Measurements from ENCODE around the gene MAP3K1. TPM values are rescaled to one million over a fixed set of nuclear protein-coding genes. Genes with fewer than 3 reads are reported as not detected.

MAP3K1 gene
- total and polyA plus RNA-seq, 9 of the 15 experiments (the other 6 are each of a cell fraction or from before 2014, with no cell fraction given), result 3.9 to 13.9 (median 7.5) TPM

- TF ChIP-seq CLOCK (CRISPR knock-in tag; IDR thresholded peaks at IDR 0.05; ENCODE audit: borderline replicate concordance) (no peak), NR3C1 (CRISPR knock-in tag; IDR thresholded peaks at IDR 0.05) (no peak), ZNF197 (CRISPR knock-in tag; IDR thresholded peaks at IDR 0.05; ENCODE audit: low read depth) (no peak), USF1 (CRISPR knock-in tag; IDR thresholded peaks at IDR 0.05) (no peak)
Observed at GRCh38 chr5:56893251-56893951, 78.1 kb downstream of the MAP3K1 start (continued).

- Histone ChIP-seq H3K9me3 (replicated peaks; ENCODE audit: control insufficient read depth, insufficient read depth, low read depth, low read length) (no peaks in the 10 kb centered on the region), H3K27me3 (ENCODE audit: control insufficient read depth in 2 of 2, insufficient read depth in 2 of 2, low read length in 2 of 2) (no peaks in the 10 kb centered on the region), H3K9me1 (ENCODE audit: control insufficient read depth, insufficient read depth, low read length) (no peaks in the 10 kb centered on the region), H2AFZ (ENCODE audit: low read depth, low read length) (no peak overlapping the region), H4K20me1 (replicated peaks; ENCODE audit: control insufficient read depth, insufficient read depth, low read length) (no peaks in the 10 kb centered on the region), H3K4me1 (replicated peaks in 1 of 2; ENCODE audit: control insufficient read depth in 2 of 2, insufficient read depth in 2 of 2, low read length in 2 of 2) (no peaks in the 10 kb centered on the region), H3K4me3 (no peak overlapping the region), H3K79me2 (ENCODE audit: control insufficient read depth, insufficient read depth, low read length) (no peaks in the 10 kb centered on the region), H3K9ac (ENCODE audit: insufficient read depth in 1 of 2, low read depth in 2 of 2, low read length in 2 of 2) (no peak overlapping the region), H3K4me2 (ENCODE audit: insufficient read depth, low read length) (no peak overlapping the region), H3K36me3 (ENCODE audit: control insufficient read depth, insufficient read depth, low read length) (peaks cover 11% of the 10 kb centered on the region), H3K27ac (ENCODE audit: extremely low read depth, low read depth, low read length) (no peak overlapping the region)
- intact Hi-C loops (cut with micrococcal nuclease), result no loop called here
- CTCF ChIA-PET (ENCODE audit: low intra/inter-chr PET ratio), result interaction anchor here (0.9 kb wide), 1 partner anchor 324 kb away, joined by 3 read pairs; no protein-coding TSS in a partner anchor
- POLR2A ChIA-PET, result interaction anchor here (1.3 kb wide), 1 partner anchor 13 kb away, joined by 4 read pairs; no protein-coding TSS in a partner anchor
- 92% methylated on average over 4 of the region's 4 CpGs for WGBS (ENCODE audit: insufficient coverage, low coverage, missing lambda C conversion rate)
- BruUV-seq (replicated peaks), result no TSS peak
- in situ Hi-C loops (cut with MboI), result no loop called here
- no peak for TF ChIP-seq NFATC3 (IDR thresholded peaks at IDR 0.05)
- TF ChIP-seq CEBPG (CRISPR knock-in tag; IDR thresholded peaks at IDR 0.05), result no peak
- peak; percentile 25 to 55; a peak in 1 of 4 replicates for TF ChIP-seq CEBPG (tag; conservative IDR thresholded peaks at IDR 0.05 in 1 of 2, IDR thresholded peaks at IDR 0.05 in 1 of 2)
- TF ChIP-seq MLLT1 (IDR thresholded peaks at IDR 0.05), result no peak
- TF ChIP-seq PPARD (CRISPR knock-in tag; IDR thresholded peaks at IDR 0.05), result no peak
- TF ChIP-seq POLR2A (conservative IDR thresholded peaks at IDR 0.05), result no peak
- no peak for TF ChIP-seq ZNF696 (CRISPR knock-in tag; conservative IDR thresholded peaks at IDR 0.05)
- no peak for TF ChIP-seq ZNF780A (CRISPR knock-in tag; IDR thresholded peaks at IDR 0.05)
- no peak for TF ChIP-seq PHTF2 (CRISPR knock-in tag; IDR thresholded peaks at IDR 0.05)
- TF ChIP-seq COPS2 (conservative IDR thresholded peaks at IDR 0.05), result no peak
- peak; percentile 86 for TF ChIP-seq CEBPB (tag; IDR thresholded peaks at IDR 0.05)
- no peak for ATAC-seq
- no peak for FAIRE-seq
- DNase-seq (ENCODE audit: extremely low read depth in 1 of 4, low spot score in 3 of 4), result no peak
Observed at GRCh38 chr5:56896763-56897162, 81.4 kb downstream of the MAP3K1 start.
